ENCODE data around the gene TPH2.

The TPH2 gene

DNA sequence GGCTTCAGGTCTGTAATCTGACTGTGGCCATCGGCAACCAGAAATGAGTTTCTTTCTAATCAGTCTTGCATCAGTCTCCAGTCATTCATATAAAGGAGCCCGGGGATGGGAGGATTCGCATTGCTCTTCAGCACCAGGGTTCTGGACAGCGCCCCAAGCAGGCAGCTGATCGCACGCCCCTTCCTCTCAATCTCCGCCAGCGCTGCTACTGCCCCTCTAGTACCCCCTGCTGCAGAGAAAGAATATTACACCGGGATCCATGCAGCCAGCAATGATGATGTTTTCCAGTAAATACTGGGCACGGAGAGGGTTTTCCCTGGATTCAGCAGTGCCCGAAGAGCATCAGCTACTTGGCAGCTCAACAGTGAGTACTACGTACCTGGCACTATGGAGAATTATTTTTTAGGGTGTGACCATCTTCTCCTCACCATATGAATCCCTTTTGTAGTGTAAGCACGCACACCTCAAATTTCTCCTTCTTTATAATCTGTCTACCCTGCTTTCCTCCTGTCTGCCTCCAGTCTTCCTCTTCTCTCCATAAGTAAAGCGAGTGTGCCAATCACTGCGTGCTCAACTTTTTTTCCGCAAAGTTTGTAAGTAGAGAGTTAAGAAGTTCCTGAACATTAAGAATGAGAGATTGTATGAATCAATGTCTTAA, at the start of gene TPH2:
Gene TPH2, plus strand, starts transcription at position 118 of the 658 bp plus-strand sequence. Its CDS starts 142 bp downstream, at position 260.
- no peak for DNase-seq

GRCh38 chr12:71890475-71890874, 48.2 kb upstream of the TPH2 start:
- DNase-seq: no peak

GRCh38 chr12:71892059-71892458, 46.6 kb upstream of the TPH2 start:
- DNase-seq: no peak

- no peak for DNase-seq
Measured at GRCh38 chr12:71896205-71896882, 42.3 kb upstream of the TPH2 start.

GRCh38 chr12:71900091-71900490, 38.6 kb upstream of the TPH2 start:
- DNase-seq: no peak

DNA sequence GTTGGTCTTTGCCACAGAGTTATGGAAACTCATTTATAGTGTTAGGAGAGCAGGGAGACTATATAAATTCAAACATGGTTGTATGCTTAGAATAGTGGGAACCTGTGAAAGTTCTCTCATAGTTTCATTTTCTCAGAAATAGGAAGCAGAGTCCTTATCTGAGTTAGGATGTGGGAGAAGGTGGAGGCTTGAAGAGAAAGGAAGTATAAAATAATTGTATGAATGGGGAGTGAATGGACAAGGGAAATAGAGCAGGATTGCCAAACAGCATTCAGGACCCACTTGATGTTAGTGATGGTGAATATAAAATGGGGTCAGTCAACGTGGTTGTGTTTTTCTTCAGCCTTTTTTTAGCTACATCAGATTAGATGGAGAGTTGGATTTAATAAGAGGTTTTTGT, 34.0 kb upstream of the TPH2 start:
- no peak for DNase-seq

DNA sequence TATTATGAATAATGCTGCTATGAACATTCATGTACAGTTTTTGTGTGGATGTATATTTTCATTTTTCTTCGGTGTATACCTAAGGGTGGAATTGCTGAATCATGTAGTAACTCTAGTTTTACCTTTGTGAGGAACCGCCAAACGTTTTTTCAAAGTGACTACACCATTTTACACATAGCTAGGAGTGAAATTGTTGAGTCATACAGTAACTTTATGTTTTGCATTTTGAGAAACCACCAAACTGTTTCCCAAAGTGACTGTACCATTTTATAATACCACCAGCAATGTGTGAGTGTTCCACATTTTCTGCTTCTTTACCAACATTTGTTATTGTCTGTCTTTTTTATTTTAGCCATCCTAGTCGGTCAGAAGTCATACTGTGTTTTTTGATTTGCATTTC, 3.1 kb upstream of the TPH2 start:
- DNase-seq: no peak

- no peak for DNase-seq
Measured at GRCh38 chr12:71940068-71940467, 1.4 kb downstream of the TPH2 start.

DNA sequence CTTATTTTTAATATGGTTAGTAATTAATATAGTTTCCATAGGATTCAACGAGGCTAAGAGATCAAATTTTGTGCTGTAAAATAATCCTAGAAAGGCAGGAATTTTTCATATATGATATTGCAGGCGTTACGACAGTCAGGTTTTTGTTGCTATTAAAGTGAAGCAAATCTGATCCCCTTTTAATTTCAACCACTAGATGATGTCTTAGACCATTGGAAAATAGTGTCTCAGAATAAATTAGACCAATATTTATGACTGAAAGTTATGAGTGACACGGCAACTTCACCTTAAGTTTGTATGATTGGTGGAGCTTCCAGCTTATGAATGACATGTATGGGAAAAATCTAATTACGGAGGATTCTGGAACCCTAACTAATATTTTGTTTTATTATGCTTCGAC, 2.5 kb downstream of the TPH2 start:
- no peak for DNase-seq

DNA sequence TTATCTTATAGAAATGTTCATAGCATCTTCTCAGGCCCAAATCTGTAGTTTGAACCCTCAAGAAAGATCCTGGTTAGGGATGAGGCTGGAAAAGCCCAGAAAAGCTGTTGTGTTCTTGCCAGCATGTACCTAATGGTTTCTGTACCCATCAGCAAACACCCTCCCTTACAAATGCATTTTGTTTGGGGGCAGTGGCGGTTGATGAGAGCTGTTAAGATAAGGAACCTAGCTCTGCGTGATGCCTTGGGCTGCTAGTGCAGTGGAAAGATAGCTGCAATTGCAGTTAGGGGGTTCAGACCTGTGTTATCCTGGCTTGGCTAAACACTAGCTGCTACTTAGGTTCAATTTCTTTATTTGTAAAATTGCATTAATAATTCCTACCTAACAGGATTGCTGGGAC, 3.6 kb downstream of the TPH2 start:
- DNase-seq: no peak

GRCh38 chr12:71942703-71943102, 4.1 kb downstream of the TPH2 start:
- DNase-seq: no peak

- DNase-seq: no peak
Measured at GRCh38 chr12:71945121-71945520, 6.5 kb downstream of the TPH2 start.

GRCh38 chr12:71945883-71946282, 7.2 kb downstream of the TPH2 start:
- DNase-seq: no peak

DNA sequence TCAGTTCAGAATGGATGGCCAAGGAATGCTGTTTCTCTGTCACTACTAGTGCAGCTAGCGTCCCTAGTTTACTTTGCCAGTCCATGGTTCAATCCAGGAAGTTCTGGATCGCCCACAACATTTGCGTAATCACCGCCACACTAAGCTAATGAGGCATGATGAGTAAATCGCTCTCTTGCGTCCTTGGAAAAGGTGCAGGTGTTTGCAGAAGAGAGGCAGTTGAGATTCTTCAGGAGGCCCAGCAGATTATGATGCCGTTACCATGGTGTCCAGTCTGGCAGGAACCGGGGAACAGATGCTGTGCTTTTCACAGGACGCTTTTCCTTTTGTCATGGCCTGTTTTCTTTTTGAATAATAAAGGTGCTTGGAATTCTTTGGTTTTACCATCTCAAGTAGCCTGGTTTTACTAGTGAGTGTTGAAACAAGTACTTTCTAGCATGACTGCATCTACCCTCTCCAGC, 9.0 kb downstream of the TPH2 start:
- DNase-seq: peak; percentile 98

- DNase-seq: no peak
Measured at GRCh38 chr12:71948390-71948789, 9.7 kb downstream of the TPH2 start.

- peak; percentile 7 for DNase-seq
Measured at GRCh38 chr12:71949646-71950045, 11.0 kb downstream of the TPH2 start.

GRCh38 chr12:71950404-71950803, 11.8 kb downstream of the TPH2 start:
- DNase-seq: no peak

DNA sequence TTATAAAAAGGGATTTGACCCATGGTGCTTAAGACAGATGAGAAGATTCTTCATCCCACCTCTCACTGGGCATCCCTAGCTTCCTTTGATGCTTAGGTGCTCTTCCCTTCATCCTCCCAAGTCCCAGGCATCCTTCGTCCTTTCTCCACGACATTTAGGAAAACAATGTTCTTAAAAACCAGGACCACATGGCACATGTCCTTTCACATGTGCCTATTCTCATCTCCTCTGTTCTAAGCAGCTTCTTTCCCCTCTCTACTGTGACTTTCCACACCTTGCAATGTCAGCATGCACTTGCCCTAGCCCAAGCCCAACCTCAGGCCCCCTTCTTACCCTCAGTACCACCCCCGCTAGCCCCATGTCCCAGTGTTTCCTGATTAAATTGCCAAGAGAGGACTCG, 12.2 kb downstream of the TPH2 start:
- DNase-seq: no peak

- DNase-seq: no peak
Measured at GRCh38 chr12:71954083-71954778, 15.6 kb downstream of the TPH2 start.

- DNase-seq: no peak
Measured at GRCh38 chr12:71954861-71955260, 16.2 kb downstream of the TPH2 start.

DNA sequence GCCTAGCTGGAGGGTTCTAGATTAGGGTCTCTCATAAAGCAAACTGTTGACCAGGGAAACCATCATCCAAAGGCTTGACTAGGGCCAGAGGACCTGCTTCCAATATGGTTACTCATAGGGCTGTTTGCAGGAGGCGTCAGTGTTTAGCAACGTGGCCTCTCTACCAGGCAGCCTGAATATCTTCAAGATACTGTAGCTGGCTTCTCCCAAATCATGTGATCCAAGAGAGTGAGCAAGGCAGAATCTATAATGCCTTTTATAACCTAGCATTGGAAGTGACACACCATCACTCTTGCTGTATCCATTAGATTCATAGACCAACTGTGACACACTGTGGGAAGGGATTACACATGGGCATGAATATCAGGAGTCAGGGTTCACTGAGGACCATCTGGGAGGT, 17.3 kb downstream of the TPH2 start:
- DNase-seq: no peak

DNA sequence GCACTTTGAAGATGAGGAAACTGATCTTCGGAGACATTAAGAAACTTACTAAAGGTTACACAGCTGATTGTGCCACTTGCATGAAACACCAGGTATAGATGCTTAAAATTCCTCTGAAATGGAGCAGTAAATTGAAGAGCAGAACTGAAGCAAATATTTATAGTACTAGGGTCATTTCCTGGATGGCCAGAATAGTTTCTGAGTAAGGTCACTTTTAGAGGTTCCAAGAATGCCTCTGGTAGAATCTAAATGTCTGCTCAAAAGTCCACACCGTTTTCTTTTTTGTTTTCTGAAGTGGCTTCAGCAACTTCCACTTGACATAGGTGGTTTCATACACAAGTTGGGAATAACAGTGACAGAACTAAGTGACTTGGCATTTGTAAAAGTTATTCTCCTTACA, 19.4 kb downstream of the TPH2 start:
- no peak for DNase-seq

GRCh38 chr12:71958457-71958856, 19.8 kb downstream of the TPH2 start:
- DNase-seq: no peak

DNA sequence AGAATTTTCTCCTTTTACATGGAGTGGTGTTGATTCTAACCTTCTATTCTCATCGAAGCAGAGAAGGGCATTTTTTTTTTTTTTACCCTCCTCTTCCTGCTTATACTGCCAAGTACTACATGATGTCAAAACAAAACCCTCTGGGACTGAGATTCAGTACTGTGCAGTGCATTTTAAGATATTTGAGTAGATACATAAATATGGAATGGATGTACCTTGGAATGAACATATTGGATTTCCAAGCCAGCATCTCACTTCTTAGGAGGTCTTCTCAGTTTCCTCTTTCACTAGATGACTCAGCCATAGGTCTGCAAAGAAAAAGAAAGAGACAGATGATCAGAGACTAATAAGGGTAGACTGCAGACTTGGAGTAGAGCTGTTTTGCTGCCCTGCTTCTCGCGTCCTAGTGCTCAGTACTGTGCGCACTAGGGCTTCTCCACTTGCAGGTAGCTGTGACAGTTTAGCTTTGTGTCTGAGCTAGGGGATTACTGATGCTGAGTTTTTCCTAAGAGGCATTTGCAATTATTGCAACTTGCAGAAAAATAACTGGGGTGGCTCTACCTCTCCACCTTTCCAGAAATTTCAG, 20.4 kb downstream of the TPH2 start:
- DNase-seq: no peak

All from NCI-H1105 (cell line).